Stomach (tissue), 9 donors: ENCODE measurements around the gene IL33. TPM values are rescaled to one million over a fixed set of nuclear protein-coding genes. Genes with fewer than 3 reads are reported as not detected.
A peak's percentile ranks its signal among the peaks of the same experiment; 100 is the strongest.

Source experiments
- DNase-seq, 2 donors: peaks; one replicate each; pipeline versions ENCODE4 v3.0.0 to v3.0.0-alpha.2; 2013 to 2019
- H3K27ac ChIP-seq, 5 donors: fragments of 200-600 bp in 4 of 5; sonication (generic) in 4 of 5; one replicate each; pipeline ENCODE4 v1.5.1; 2013 to 2019; ENCODE audit warnings: mild to moderate bottlenecking in 1 of 5, moderate library complexity in 1 of 5
- H3K27me3 ChIP-seq, 3 donors: fragments of 200-600 bp; sonication (generic); one replicate each; pipeline ENCODE4 v1.5.1; 2017 to 2019; ENCODE audit warnings: mixed run types in 1 of 3
- H3K36me3 ChIP-seq, 4 donors: fragments of 200-600 bp; sonication (generic); 1 replicate in 3 of 4; 2 replicates in 1 of 4; pipeline ENCODE4 v1.5.1; 2016 to 2019
- H3K4me1 ChIP-seq, 4 donors: fragments of 200-600 bp; sonication (generic); one replicate each; pipeline ENCODE4 v1.5.1; 2016 to 2019
- H3K4me3 ChIP-seq, 4 donors: fragments of 200-600 bp; sonication (generic) in 3 of 4; one replicate each; pipeline ENCODE4 v1.5.1; 2016 to 2019; ENCODE audit warnings: mild to moderate bottlenecking in 1 of 4
- H3K9me3 ChIP-seq, 4 donors: fragments of 200-600 bp; sonication (generic); one replicate each; pipeline ENCODE4 v1.5.1; 2016 to 2019
- EP300 ChIP-seq: sonication (generic); formaldehyde crosslinking; IDR thresholded peaks from one replicate; pipeline ENCODE4 v1.6.1; 2017; ENCODE audit warnings: antibody characterized with exemption
- POLR2A ChIP-seq, 4 donors: fragments of 450-650 bp; IDR thresholded peaks; one replicate each; pipeline ENCODE4 v1.6.1; 2016; ENCODE audit warnings: antibody characterized with exemption in 4 of 4, control low read depth in 2 of 4, mild to moderate bottlenecking in 1 of 4, moderate library complexity in 1 of 4
- POLR2AphosphoS5 ChIP-seq, 3 donors: sonication (generic); formaldehyde crosslinking; IDR thresholded peaks; one replicate each; pipeline ENCODE4 v1.6.1; 2016; ENCODE audit warnings: antibody characterized with exemption in 3 of 3
- WGBS, 5 donors: extraction: QIAGEN DNeasy Blood & Tissue Kit in 3 of 5; methylation state at CpG; one replicate each; pipeline versions ENCODE4 v1.1.5 to v1.1.7; 2013 to 2018; 5-methylcytosine and 5-hydroxymethylcytosine counted together
- intact Hi-C: fragments of 100-400 bp; cut with DNase I; formaldehyde crosslinking; loops from one replicate; pipeline ENCODE4 v1.15.1; 2023; ENCODE audit warnings: low total_unique reads
- polyA plus RNA-seq, 3 donors: library from polyadenylated mRNA; stranded (reverse); fragments of 200-250 nt; gene quantifications; one replicate each; pipeline ENCODE4 v1.2.3, GENCODE V29; 2013
- total RNA-seq, 5 donors: library from RNA; depleted of rRNA; stranded (reverse); fragments of >200 nt; gene quantifications; one replicate each; pipeline versions ENCODE4 v1.1.0 to v1.2.3, GENCODE V29; 2014 to 2016
- TF ChIP-seq, protein P1 (sequence below), 7 experiments: fragments of 450-650 bp in 4 of 7; fragments of 200-600 bp in 3 of 7; sonication (generic) in 3 of 7; IDR thresholded peaks; one replicate each; pipeline ENCODE4 v1.5.1; 2016 to 2019; ENCODE audit warnings: antibody characterized with exemption in 7 of 7, control low read depth in 2 of 7, mild to moderate bottlenecking in 1 of 7
- donor health status: healthy with polysubstance abuse.
- donor health status: Bipolar disorder and iron deficiency.
- donor health status: healthy.

Gene IL33
- total and polyA plus RNA-seq, 8 donors, result 2.9 to 189 (median 26.7) TPM

DNA sequence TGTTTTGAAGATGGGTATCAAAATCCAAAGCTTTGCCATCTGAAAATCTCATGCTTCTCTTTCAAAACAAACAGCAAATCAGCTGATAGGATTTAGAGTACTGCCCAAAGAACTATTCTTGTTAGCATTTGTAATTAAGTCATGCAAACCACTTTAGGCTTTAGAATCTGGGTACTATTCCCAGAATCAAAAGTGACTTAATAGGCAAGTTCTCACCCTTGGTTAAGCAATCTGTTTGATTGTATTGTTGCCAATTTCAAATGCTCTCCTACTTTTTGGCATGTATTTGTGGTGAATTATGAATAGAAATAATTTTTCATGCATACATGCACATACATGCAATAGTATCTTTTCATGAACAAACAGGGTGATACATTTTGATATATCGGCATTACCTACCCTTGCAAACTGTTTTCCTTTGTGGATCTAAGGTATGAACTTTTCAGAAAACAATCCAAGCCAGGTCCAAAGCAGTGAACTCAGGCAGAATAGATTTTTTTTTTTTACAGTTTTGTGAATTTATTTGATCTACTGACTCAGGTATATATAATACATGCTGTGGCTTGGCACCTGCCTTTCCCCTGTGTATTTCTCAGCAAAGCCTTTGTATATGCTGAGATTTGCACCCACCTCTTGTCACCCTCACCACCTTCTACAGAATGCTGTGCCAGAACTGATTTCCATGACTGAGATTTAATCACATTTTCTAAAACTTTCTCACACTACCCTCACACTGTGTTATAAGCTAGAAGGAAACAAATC lies 9.0 kb downstream of the IL33 start:
- H3K4me1 ChIP-seq, result peaks cover 11 to 80% (median 44%) of the 10 kb centered on the region in 4 donors
- 38 to 69% (median 54%) methylated on average over 1 of the region's 1 CpG for WGBS, 5 donors
- no peaks in the 10 kb centered on the region for H3K36me3 ChIP-seq
- H3K27ac ChIP-seq, result peak overlapping the region in 3 of 5 donors; percentile 22 to 77 (median 59)
- no peak overlapping the region for H3K4me3 ChIP-seq
- DNase-seq, result no peak
- TF ChIP-seq, protein P1, sequence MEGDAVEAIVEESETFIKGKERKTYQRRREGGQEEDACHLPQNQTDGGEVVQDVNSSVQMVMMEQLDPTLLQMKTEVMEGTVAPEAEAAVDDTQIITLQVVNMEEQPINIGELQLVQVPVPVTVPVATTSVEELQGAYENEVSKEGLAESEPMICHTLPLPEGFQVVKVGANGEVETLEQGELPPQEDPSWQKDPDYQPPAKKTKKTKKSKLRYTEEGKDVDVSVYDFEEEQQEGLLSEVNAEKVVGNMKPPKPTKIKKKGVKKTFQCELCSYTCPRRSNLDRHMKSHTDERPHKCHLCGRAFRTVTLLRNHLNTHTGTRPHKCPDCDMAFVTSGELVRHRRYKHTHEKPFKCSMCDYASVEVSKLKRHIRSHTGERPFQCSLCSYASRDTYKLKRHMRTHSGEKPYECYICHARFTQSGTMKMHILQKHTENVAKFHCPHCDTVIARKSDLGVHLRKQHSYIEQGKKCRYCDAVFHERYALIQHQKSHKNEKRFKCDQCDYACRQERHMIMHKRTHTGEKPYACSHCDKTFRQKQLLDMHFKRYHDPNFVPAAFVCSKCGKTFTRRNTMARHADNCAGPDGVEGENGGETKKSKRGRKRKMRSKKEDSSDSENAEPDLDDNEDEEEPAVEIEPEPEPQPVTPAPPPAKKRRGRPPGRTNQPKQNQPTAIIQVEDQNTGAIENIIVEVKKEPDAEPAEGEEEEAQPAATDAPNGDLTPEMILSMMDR (IDR thresholded peaks at IDR 0.05), result no peak
- TF ChIP-seq POLR2A (IDR thresholded peaks at IDR 0.05) (no peak), EP300 (no peak), POLR2AphosphoS5 (IDR thresholded peaks at IDR 0.05) (no peak)
- intact Hi-C loops, result no loop called here
- H3K9me3 ChIP-seq, result no peaks in the 10 kb centered on the region
- H3K27me3 ChIP-seq, result no peaks in the 10 kb centered on the region

DNA sequence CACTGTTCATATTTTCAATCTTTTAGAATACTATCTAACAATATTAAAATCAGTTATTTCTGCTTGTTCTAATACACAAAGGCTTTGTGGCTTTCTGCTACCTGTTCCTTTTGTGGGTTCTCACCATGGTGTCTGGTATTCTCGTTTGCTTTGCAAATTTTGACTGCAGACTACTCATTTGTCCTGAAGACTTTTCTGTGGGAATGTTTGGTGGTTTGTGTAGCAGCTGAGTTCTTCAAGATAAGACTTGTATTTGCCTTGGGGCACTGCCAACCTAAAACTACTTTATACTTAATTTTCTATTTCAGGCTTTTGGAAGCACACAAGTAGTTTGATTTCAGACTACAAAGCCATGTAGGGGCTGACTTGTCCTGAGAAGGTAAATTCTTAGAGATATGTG lies 11.1 kb downstream of the IL33 start:
- intact Hi-C loops, result no loop called here
- peak overlapping the region in 2 of 5 donors; percentile 0 to 24 for H3K27ac ChIP-seq
- WGBS, 5 donors, result 9 to 17% (median 14%) methylated on average over 1 of the region's 1 CpG
- TF ChIP-seq POLR2AphosphoS5 (IDR thresholded peaks at IDR 0.05) (peak in 1 of 3 donors; percentile 8), EP300 (no peak), POLR2A (IDR thresholded peaks at IDR 0.05) (no peak)
- TF ChIP-seq, protein P1 (IDR thresholded peaks at IDR 0.05), result no peak
- H3K4me3 ChIP-seq, result no peak overlapping the region
- H3K36me3 ChIP-seq, result no peaks in the 10 kb centered on the region
- H3K4me1 ChIP-seq, result peaks cover 11 to 81% (median 52%) of the 10 kb centered on the region in 4 donors
- DNase-seq, result peak in 1 of 2 donors; percentile 59
- H3K9me3 ChIP-seq, result no peaks in the 10 kb centered on the region
- no peaks in the 10 kb centered on the region for H3K27me3 ChIP-seq

DNA sequence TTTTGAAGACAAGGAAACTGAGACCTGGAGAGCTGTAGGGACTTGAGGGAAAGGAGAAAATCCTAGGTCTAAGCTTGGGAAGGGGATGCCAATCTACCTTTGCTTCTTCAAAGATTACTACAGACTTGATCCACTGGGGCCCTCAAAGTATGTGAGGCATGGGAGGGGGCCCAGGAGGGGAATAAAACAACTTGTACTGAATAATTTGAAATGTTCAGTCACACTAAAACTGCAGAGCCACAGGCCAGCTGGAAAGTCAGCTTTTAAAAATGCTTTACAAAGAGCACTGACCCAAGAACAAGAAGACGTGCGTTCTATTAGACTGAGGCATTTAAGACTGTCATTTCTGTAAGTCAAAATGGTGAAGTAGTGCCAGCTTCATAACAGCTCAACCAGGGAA lies 13.6 kb downstream of the IL33 start:
- Histone ChIP-seq H3K4me3 (no peak overlapping the region), H3K4me1 (peaks cover 7 to 62% (median 47%) of the 10 kb centered on the region in 4 donors), H3K9me3 (no peaks in the 10 kb centered on the region), H3K36me3 (no peaks in the 10 kb centered on the region), H3K27me3 (no peaks in the 10 kb centered on the region), H3K27ac (peak overlapping the region in 4 of 5 donors; percentile 21 to 66 (median 52))
- no peak for DNase-seq
- TF ChIP-seq POLR2A (IDR thresholded peaks at IDR 0.05) (no peak), POLR2AphosphoS5 (IDR thresholded peaks at IDR 0.05) (no peak), EP300 (no peak)
- TF ChIP-seq, protein P1 (IDR thresholded peaks at IDR 0.05), result no peak
- 67 to 82% (median 74%) methylated on average over 2 of the region's 2 CpGs for WGBS, 5 donors
- intact Hi-C loops, result no loop called here

DNA sequence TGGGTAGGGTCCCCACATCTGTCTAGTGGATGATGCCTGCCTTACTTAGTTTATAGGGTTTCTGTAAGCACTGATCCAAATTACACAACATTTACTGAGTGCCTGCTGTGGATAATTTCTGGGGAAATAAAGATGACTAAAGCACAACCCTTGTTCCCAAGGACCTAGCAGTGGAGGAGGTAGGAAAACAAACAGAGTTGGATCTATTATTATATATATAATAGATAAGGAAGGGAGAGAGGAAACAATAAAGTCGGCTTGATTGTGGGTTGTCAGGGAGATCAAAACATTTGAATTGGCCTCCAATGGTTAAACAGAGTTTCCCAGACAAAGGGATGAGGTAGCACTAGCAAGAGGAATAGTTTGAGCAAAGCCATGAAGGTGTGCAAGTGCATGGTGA lies 14.0 kb downstream of the IL33 start:
- Histone ChIP-seq H3K27me3 (no peaks in the 10 kb centered on the region), H3K4me3 (no peak overlapping the region), H3K4me1 (peaks cover 7 to 58% (median 46%) of the 10 kb centered on the region in 4 donors), H3K36me3 (no peaks in the 10 kb centered on the region), H3K27ac (peak overlapping the region in 3 of 5 donors; percentile 46 to 66 (median 58)), H3K9me3 (no peaks in the 10 kb centered on the region)
- peak in 1 of 2 donors; percentile 36 for DNase-seq
- intact Hi-C loops, result no loop called here
- TF ChIP-seq POLR2AphosphoS5 (IDR thresholded peaks at IDR 0.05) (no peak), POLR2A (IDR thresholded peaks at IDR 0.05) (no peak), EP300 (no peak)
- TF ChIP-seq, protein P1 (IDR thresholded peaks at IDR 0.05), result no peak
- WGBS, 5 donors, result 16 to 45% (median 28%) methylated on average over 1 of the region's 1 CpG
